HCT116 (cell line): ENCODE results near the gene FMOD.

ENCODE experiments used
- JUND ChIP-seq: IDR thresholded peaks from 2 replicates; pipeline ENCODE4 v1.6.1; 2012
- POLR2AphosphoS5 ChIP-seq: IDR thresholded peaks from 2 replicates; pipeline ENCODE4 v1.6.1; 2011; ENCODE audit warnings: mild to moderate bottlenecking, low read depth, low read length, moderate library complexity
- TF ChIP-seq, protein P1 (sequence below), 3 experiments: fragments of 200-600 bp in 1 of 3; sonication (generic) in 1 of 3; IDR thresholded peaks in 2 of 3; conservative IDR thresholded peaks in 1 of 3; 2 replicates each; pipeline ENCODE4 v1.5.1; 2012 to 2017; ENCODE audit warnings: low read depth in 2 of 3, low read length in 2 of 3, antibody characterized with exemption in 1 of 3, borderline replicate concordance in 1 of 3, control low read depth in 1 of 3, mild to moderate bottlenecking in 1 of 3, mixed read lengths in 1 of 3, mixed run types in 1 of 3, moderate library complexity in 1 of 3; ENCODE audit not compliant: insufficient read depth in 1 of 3

DNA sequence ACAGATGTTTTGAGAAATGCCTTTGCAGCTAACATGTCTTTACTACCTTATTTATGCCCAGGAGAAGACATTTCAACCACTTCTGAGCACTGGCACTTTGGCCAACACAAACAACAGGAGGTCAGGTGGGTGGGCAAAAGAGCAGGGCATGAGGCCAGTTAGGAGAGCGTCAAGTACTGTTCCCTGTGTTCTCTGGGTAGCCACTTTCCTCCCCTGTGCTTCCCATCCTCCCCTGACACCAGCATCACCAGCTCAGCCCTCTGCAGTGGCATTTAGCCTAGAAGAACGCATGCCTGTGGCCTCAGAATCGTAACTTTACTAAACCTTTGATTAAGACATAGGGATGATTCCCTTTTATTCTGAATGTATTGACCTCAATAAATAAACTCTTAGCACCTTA, 27.3 kb downstream of the FMOD start:
- TF ChIP-seq POLR2AphosphoS5 (no peak), JUND (no peak)
- TF ChIP-seq, protein P1, sequence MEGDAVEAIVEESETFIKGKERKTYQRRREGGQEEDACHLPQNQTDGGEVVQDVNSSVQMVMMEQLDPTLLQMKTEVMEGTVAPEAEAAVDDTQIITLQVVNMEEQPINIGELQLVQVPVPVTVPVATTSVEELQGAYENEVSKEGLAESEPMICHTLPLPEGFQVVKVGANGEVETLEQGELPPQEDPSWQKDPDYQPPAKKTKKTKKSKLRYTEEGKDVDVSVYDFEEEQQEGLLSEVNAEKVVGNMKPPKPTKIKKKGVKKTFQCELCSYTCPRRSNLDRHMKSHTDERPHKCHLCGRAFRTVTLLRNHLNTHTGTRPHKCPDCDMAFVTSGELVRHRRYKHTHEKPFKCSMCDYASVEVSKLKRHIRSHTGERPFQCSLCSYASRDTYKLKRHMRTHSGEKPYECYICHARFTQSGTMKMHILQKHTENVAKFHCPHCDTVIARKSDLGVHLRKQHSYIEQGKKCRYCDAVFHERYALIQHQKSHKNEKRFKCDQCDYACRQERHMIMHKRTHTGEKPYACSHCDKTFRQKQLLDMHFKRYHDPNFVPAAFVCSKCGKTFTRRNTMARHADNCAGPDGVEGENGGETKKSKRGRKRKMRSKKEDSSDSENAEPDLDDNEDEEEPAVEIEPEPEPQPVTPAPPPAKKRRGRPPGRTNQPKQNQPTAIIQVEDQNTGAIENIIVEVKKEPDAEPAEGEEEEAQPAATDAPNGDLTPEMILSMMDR (IDR thresholded peaks at IDR 0.05 in 2 of 3, conservative IDR thresholded peaks at IDR 0.05 in 1 of 3; ENCODE audit: borderline replicate concordance in 1 of 3, insufficient read depth in 1 of 3, low read depth in 2 of 3, low read length in 2 of 3): no peak
